GM23338 (cell line): Measurements from ENCODE around the gene HEATR9. TPM values are rescaled to one million over a fixed set of nuclear protein-coding genes. Genes with fewer than 3 reads are reported as not detected.
A peak's percentile ranks its signal among the peaks of the same experiment; 100 is the strongest.

ENCODE experiments used
- ATAC-seq: fragments of 200-7000 bp; cut with Tn5 transposase; 3 replicates; pipeline ENCODE4 v1.9.1; 2020
- DNase-seq: peaks from one replicate; pipeline ENCODE4 v3.0.0-alpha.2; 2015; ENCODE audit warnings: low spot score
- H2AFZ ChIP-seq: fragments of 200-600 bp; sonication (generic); 2 replicates; pipeline ENCODE4 v1.8.0; 2016; ENCODE audit warnings: antibody characterized with exemption, mild to moderate bottlenecking, moderate library complexity
- H3F3A ChIP-seq: fragments of 200-600 bp; sonication (generic); replicated peaks from 2 replicates; pipeline ENCODE4 v1.8.0; 2017; ENCODE audit warnings: antibody characterized with exemption, mixed run types, low read depth
- H3K27ac ChIP-seq: fragments of 200-600 bp; sonication (generic); 2 replicates; pipeline ENCODE4 v1.6.1; 2016; ENCODE audit warnings: low read depth
- H3K27me3 ChIP-seq: fragments of 200-600 bp; sonication (generic); 2 replicates; pipeline ENCODE4 v1.8.0; 2016; ENCODE audit warnings: mild to moderate bottlenecking, mixed run types, moderate library complexity; ENCODE audit not compliant: insufficient read depth
- H3K36me3 ChIP-seq: fragments of 200-600 bp; sonication (generic); 2 replicates; pipeline ENCODE4 v1.8.0; 2016; ENCODE audit warnings: mild to moderate bottlenecking; ENCODE audit not compliant: insufficient read depth
- H3K4me1 ChIP-seq: fragments of 200-600 bp; sonication (generic); 2 replicates; pipeline ENCODE4 v1.8.0; 2016; ENCODE audit warnings: mild to moderate bottlenecking, moderate library complexity; ENCODE audit not compliant: insufficient read depth
- H3K4me2 ChIP-seq: fragments of 200-600 bp; sonication (generic); 2 replicates; pipeline ENCODE4 v1.7.1; 2017; ENCODE audit warnings: mixed run types
- H3K4me3 ChIP-seq: fragments of 200-600 bp; sonication (generic); 2 replicates; pipeline ENCODE4 v1.6.1; 2016; ENCODE audit warnings: mixed run types
- H3K79me2 ChIP-seq: fragments of 200-600 bp; sonication (generic); replicated peaks from 2 replicates; pipeline ENCODE4 v1.8.0; 2017; ENCODE audit warnings: mild to moderate bottlenecking; ENCODE audit not compliant: insufficient read depth
- H3K9me2 ChIP-seq: fragments of 200-600 bp; sonication (generic); 2 replicates; pipeline ENCODE4 v1.8.0; 2017; ENCODE audit not compliant: insufficient read depth
- H4K20me1 ChIP-seq: fragments of 200-600 bp; sonication (generic); replicated peaks from 2 replicates; pipeline ENCODE4 v1.8.0; 2017; ENCODE audit warnings: mild to moderate bottlenecking; ENCODE audit not compliant: insufficient read depth
- H3K27ac Mint-ChIP-seq: 2 replicates; pipeline ENCODE4 v1.8.0; 2020; ENCODE audit warnings: inconsistent platforms, mild to moderate bottlenecking, moderate library complexity, mixed read lengths
- H3K27me3 Mint-ChIP-seq: 3 replicates; pipeline ENCODE4 v1.8.0; 2022; ENCODE audit warnings: low read depth, mild to moderate bottlenecking, moderate library complexity, mixed read lengths, inconsistent platforms; ENCODE audit not compliant: insufficient read depth, poor library complexity
- H3K36me3 Mint-ChIP-seq: 3 replicates; pipeline ENCODE4 v1.8.0; 2021; ENCODE audit warnings: low read depth, mild to moderate bottlenecking, inconsistent platforms, moderate library complexity, mixed read lengths
- H3K4me1 Mint-ChIP-seq: 3 replicates; pipeline ENCODE4 v1.8.0; 2020; ENCODE audit warnings: mild to moderate bottlenecking, inconsistent platforms, mixed read lengths
- H3K4me3 Mint-ChIP-seq: 3 replicates; pipeline ENCODE4 v1.8.0; 2021; ENCODE audit warnings: moderate library complexity, mild to moderate bottlenecking, inconsistent platforms, mixed read lengths
- H3K9me3 Mint-ChIP-seq: 3 replicates; pipeline ENCODE4 v1.8.0; 2020; ENCODE audit warnings: moderate library complexity, mild to moderate bottlenecking, inconsistent platforms, mixed read lengths
- CREB1 ChIP-seq: fragments of 250-450 bp; sonication (Bioruptor Pico); IDR thresholded peaks from 2 replicates; pipeline ENCODE4 v1.5.0; 2020; ENCODE audit warnings: low read depth, mild to moderate bottlenecking, moderate library complexity
- CTCF ChIP-seq, 2 experiments: fragments of 200-600 bp in 1 of 2; sonication (generic) in 1 of 2; conservative IDR thresholded peaks; 2 replicates each; pipeline versions ENCODE4 v1.5.1 to v1.6.1; 2016 to 2017; ENCODE audit warnings: antibody characterized with exemption in 2 of 2, low read depth in 2 of 2, mild to moderate bottlenecking in 2 of 2, moderate library complexity in 1 of 2
- ETS1 ChIP-seq: IDR thresholded peaks from 2 replicates; pipeline ENCODE4 v1.6.1; 2016; ENCODE audit warnings: antibody characterized with exemption
- EZH2 ChIP-seq: fragments of 200-600 bp; sonication (generic); IDR thresholded peaks from one replicate; pipeline ENCODE4 v1.8.0; 2017; ENCODE audit warnings: antibody characterized with exemption, mild to moderate bottlenecking, low read depth; ENCODE audit not compliant: unreplicated experiment
- EZH2phosphoT487 ChIP-seq: fragments of 200-600 bp; sonication (generic); IDR thresholded peaks from one replicate; pipeline ENCODE4 v1.8.1; 2018; ENCODE audit warnings: antibody characterized with exemption; ENCODE audit not compliant: unreplicated experiment
- NANOG ChIP-seq: IDR thresholded peaks from 2 replicates; pipeline ENCODE4 v1.6.1; 2016; ENCODE audit warnings: antibody characterized with exemption, borderline replicate concordance
- POLR2AphosphoS5 ChIP-seq: IDR thresholded peaks from 2 replicates; pipeline ENCODE4 v1.6.1; 2016; ENCODE audit warnings: antibody characterized with exemption, low read depth
- REST ChIP-seq: IDR thresholded peaks from one replicate; pipeline ENCODE4 v1.6.1; 2018; ENCODE audit warnings: antibody characterized with exemption; ENCODE audit not compliant: unreplicated experiment
- STAT1 ChIP-seq: IDR thresholded peaks from one replicate; pipeline ENCODE4 v1.6.1; 2016; ENCODE audit warnings: antibody characterized with exemption; ENCODE audit not compliant: unreplicated experiment
- ZNF331 ChIP-seq: fragments of 250-450 bp; sonication (Bioruptor Pico); IDR thresholded peaks from 2 replicates; pipeline ENCODE4 v1.5.0; 2020; ENCODE audit warnings: low read depth, mild to moderate bottlenecking, moderate library complexity
- polyA plus RNA-seq: library from polyadenylated mRNA; unstranded; fragments of >200 nt; fragmentation: Nextera tagmentation; extraction: Ambion mirVana; gene quantifications from 2 replicates; pipeline ENCODE4 v1.2.1, GENCODE V29; 2016
- total RNA-seq: library from RNA; depleted of rRNA; stranded (reverse); fragments of >200 nt; shearing (Covaris generic); gene quantifications from 2 replicates; pipeline ENCODE4 v1.2.3, GENCODE V29; 2014

Gene HEATR9
- total and polyA plus RNA-seq, 2 experiments from 2014 or later, result not detected

- TF ChIP-seq REST, result no peak
- TF ChIP-seq NANOG, result no peak
- TF ChIP-seq EZH2phosphoT487, result no peak
Measured at GRCh38 chr17:35809855-35810461, 58.7 kb downstream of the HEATR9 start (continued).

DNA sequence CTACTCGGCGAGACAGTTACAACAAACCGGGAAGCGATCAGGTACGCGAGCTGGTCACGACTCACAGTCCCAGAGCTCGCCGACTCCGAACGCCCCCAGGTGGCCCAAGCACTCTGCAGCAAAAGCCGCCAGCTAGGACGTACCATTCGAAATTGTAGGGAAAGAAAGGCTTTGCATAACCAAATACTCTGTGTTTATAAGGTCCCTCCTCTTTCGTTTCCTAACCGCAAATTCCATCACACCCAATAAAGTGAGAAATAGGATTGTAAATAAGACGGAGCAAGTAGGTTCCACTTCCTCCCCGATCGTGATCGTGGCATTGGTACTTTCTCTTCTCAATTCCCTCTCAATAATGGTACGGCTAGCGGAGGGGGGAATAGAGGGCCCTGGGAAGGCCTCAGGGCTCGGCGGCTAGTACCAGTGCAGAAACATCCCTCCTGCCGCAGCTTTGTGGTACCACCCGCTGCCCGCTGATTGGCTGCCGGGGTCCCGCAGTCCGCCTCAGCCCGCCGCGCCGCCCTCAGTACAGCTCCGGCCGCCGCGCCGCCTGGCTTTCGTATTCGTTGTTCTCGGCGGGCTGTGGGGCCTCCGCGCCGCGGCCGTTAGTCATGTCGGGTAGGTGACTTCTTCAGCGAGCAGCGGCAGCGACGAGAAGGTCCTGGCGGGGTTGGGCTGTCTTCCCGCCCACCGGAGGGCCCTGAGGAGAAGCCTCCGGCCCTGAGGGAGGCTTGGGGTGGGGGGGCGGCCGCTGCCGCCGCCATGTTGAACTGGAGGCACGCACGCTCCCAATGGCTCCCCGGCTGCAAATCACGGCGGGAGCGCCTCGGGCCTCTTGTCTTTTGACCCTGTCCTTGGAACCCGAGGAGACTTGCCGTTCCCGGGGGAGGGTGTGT lies 59.5 kb downstream of the HEATR9 start, which contains the start of gene TAF15:
Gene TAF15, plus strand, starts transcription at position 523 of the 893 bp plus-strand sequence. Its CDS starts 86 bp downstream, at position 609.
- ATAC-seq (peak; percentile 91), DNase-seq (peak; percentile 98)
- H3K27me3 Mint-ChIP-seq, result peaks cover 9% of the 10 kb centered on the region
- H2AFZ ChIP-seq, result peak within 1 kb of the TSS; percentile 1
- H3K27me3 ChIP-seq, result no peaks in the 10 kb centered on the region
- peaks cover 32% of the 10 kb centered on the region for H3K36me3 Mint-ChIP-seq
- peak within 1 kb of the TSS; percentile 95 for H3K4me3 Mint-ChIP-seq
- H3K9me2 ChIP-seq, result no peaks in the 10 kb centered on the region
- H3K79me2 ChIP-seq, result peaks cover 48% of the 10 kb centered on the region
- peak within 1 kb of the TSS; percentile 89 for H3K27ac ChIP-seq
- H4K20me1 ChIP-seq, result peaks cover 35% of the 10 kb centered on the region
- H3K36me3 ChIP-seq, result no peaks in the 10 kb centered on the region
- peak within 1 kb of the TSS; percentile 100 for H3K27ac Mint-ChIP-seq
- TF ChIP-seq POLR2AphosphoS5 (peak; percentile 97), EZH2 (no peak), CREB1 (peak; percentile 40), ETS1 (peak; percentile 40; the same call in 1 of the 2 replicates), STAT1 (no peak), ZNF331 (CRISPR knock-in tag) (no peak), CTCF (conservative IDR thresholded peaks at IDR 0.05; ENCODE audit: low read depth in 2 of 2) (peak; percentile 66 to 68)
- H3K9me3 Mint-ChIP-seq, result no peaks in the 10 kb centered on the region; the same call in 2 of the 3 replicates
- peaks cover 27% of the 10 kb centered on the region for H3K4me1 Mint-ChIP-seq
- peak within 1 kb of the TSS; percentile 97 for H3K4me3 ChIP-seq
- peak within 1 kb of the TSS; percentile 92 for H3K4me2 ChIP-seq
- H3F3A ChIP-seq, result no peaks in the 10 kb centered on the region
- peaks cover 21% of the 10 kb centered on the region for H3K4me1 ChIP-seq
